HepG2 (cell line): ENCODE results near the gene SMAD3. TPM values are rescaled to one million over a fixed set of nuclear protein-coding genes. Genes with fewer than 3 reads are reported as not detected.
A peak's percentile ranks its signal among the peaks of the same experiment; 100 is the strongest.

Experiments
- AGO1 ChIP-seq: fragments of 200-400 bp; formaldehyde crosslinking; IDR thresholded peaks from 2 replicates; pipeline ENCODE4 v1.6.1; 2017; ENCODE audit warnings: mild to moderate bottlenecking, low read depth, low read length, moderate library complexity; ENCODE audit not compliant: poor library complexity, severe bottlenecking
- BCL6 ChIP-seq: IDR thresholded peaks from 2 replicates; pipeline ENCODE4 v1.6.1; 2016; ENCODE audit warnings: missing genetic modification reagents, missing compliant biosample characterization
- CREBL2 ChIP-seq: sonication (generic); formaldehyde crosslinking; IDR thresholded peaks from 2 replicates; pipeline ENCODE4 v1.8.1; 2023; ENCODE audit warnings: missing genetic modification reagents, mild to moderate bottlenecking, borderline replicate concordance
- DR1 ChIP-seq: sonication (generic); formaldehyde crosslinking; IDR thresholded peaks from 2 replicates; pipeline ENCODE4 v1.8.0; 2021; ENCODE audit warnings: mild to moderate bottlenecking, missing genetic modification reagents, inconsistent platforms
- FIP1L1 ChIP-seq: fragments of 200-400 bp; formaldehyde crosslinking; IDR thresholded peaks from 2 replicates; pipeline ENCODE4 v1.6.1; 2018; ENCODE audit warnings: low read depth, mild to moderate bottlenecking, low read length, moderate library complexity, borderline replicate concordance; ENCODE audit not compliant: insufficient read depth
- HOXA9 ChIP-seq: sonication (generic); formaldehyde crosslinking; IDR thresholded peaks from 2 replicates; pipeline ENCODE4 v1.8.1; 2022; ENCODE audit warnings: missing genetic modification reagents, mild to moderate bottlenecking, moderate library complexity, borderline replicate concordance
- MAF1 ChIP-seq: sonication (generic); formaldehyde crosslinking; IDR thresholded peaks from 2 replicates; pipeline ENCODE4 v1.5.0; 2020; ENCODE audit warnings: missing genetic modification reagents, borderline replicate concordance
- MIER3 ChIP-seq: IDR thresholded peaks from 2 replicates; pipeline ENCODE4 v1.6.1; 2016; ENCODE audit warnings: missing compliant biosample characterization, borderline replicate concordance
- NFYB ChIP-seq: sonication (generic); formaldehyde crosslinking; IDR thresholded peaks from 2 replicates; pipeline ENCODE4 v1.4.0; 2020; ENCODE audit warnings: missing genetic modification reagents
- ZNF160 ChIP-seq: sonication (generic); formaldehyde crosslinking; IDR thresholded peaks from 2 replicates; pipeline ENCODE4 v1.8.0; 2022; ENCODE audit warnings: mild to moderate bottlenecking, inconsistent platforms, missing genetic modification reagents
- ZNF256 ChIP-seq: sonication (generic); formaldehyde crosslinking; conservative IDR thresholded peaks from 2 replicates; pipeline ENCODE4 v1.4.0; 2020; ENCODE audit warnings: missing genetic modification reagents
- ZNF318 ChIP-seq: sonication (generic); formaldehyde crosslinking; IDR thresholded peaks from 2 replicates; pipeline ENCODE4 v1.4.0; 2020; ENCODE audit warnings: mild to moderate bottlenecking, missing genetic modification reagents
- ZNF550 ChIP-seq: sonication (generic); formaldehyde crosslinking; IDR thresholded peaks from 2 replicates; pipeline ENCODE4 v1.4.0; 2020; ENCODE audit warnings: mild to moderate bottlenecking, missing genetic modification reagents, borderline replicate concordance
- ZNF609 ChIP-seq: sonication (generic); formaldehyde crosslinking; IDR thresholded peaks from 2 replicates; pipeline ENCODE4 v1.4.0; 2020; ENCODE audit warnings: mild to moderate bottlenecking, missing genetic modification reagents, borderline replicate concordance
- polyA plus RNA-seq, 8 experiments: library from polyadenylated mRNA; depleted of rRNA in 3 of 8; stranded (reverse) in 7 of 8; unstranded in 1 of 8; fragments of >200 nt; fragmentation: Illumina TruSeq in 4 of 8; extraction: Trizol in 4 of 8; gene quantifications; 2 replicates each; pipeline versions ENCODE4 v1.2.1 to v1.2.3, GENCODE V29; 2011 to 2016; ENCODE audit warnings: low read depth in 4 of 8, missing spikeins in 1 of 8, mixed read lengths in 1 of 8; ENCODE audit not compliant: insufficient read depth in 1 of 8
- total RNA-seq, 5 experiments: library from RNA; depleted of rRNA; stranded (reverse); fragments of >200 nt; fragmentation: Illumina TruSeq; extraction: Trizol; gene quantifications; 2 replicates each; pipeline ENCODE4 v1.2.3, GENCODE V29; 2016; ENCODE audit warnings: low read depth in 1 of 5

SMAD3 gene
- total and polyA plus RNA-seq, 2 of the 13 experiments (the other 11 are each of a cell fraction or from before 2014, with no cell fraction given) = 8.6 to 56.3 TPM

GRCh38 chr15:67146875-67147381, 81.5 kb downstream of the SMAD3 start (continued):
- no peak for TF ChIP-seq ZNF318 (CRISPR knock-in tag)
- TF ChIP-seq FIP1L1 = no peak
- TF ChIP-seq CREBL2 = no peak
- peak; percentile 88; the same call in 1 of the 2 replicates for TF ChIP-seq MIER3 (CRISPR knock-in tag)
- no peak for TF ChIP-seq ZNF550 (CRISPR knock-in tag)
- TF ChIP-seq BCL6 (CRISPR knock-in tag) = peak; percentile 73
- TF ChIP-seq DR1 (CRISPR knock-in tag) = no peak
- TF ChIP-seq ZNF256 (CRISPR knock-in tag) = no peak
- peak; percentile 85 for TF ChIP-seq ZNF609 (CRISPR knock-in tag)
- no peak for TF ChIP-seq HOXA9 (CRISPR knock-in tag)
- TF ChIP-seq MAF1 = no peak
- no peak for TF ChIP-seq AGO1
- TF ChIP-seq NFYB = no peak
- no peak for TF ChIP-seq ZNF160 (CRISPR knock-in tag)
